Measurements from ENCODE around the gene CERS2. TPM values are rescaled to one million over a fixed set of nuclear protein-coding genes. Genes with fewer than 3 reads are reported as not detected.

The CERS2 gene
- total and polyA plus RNA-seq, 2 of the 13 experiments (the other 11 are each of a cell fraction or from before 2014, with no cell fraction given) = 269 to 298 TPM

DNA sequence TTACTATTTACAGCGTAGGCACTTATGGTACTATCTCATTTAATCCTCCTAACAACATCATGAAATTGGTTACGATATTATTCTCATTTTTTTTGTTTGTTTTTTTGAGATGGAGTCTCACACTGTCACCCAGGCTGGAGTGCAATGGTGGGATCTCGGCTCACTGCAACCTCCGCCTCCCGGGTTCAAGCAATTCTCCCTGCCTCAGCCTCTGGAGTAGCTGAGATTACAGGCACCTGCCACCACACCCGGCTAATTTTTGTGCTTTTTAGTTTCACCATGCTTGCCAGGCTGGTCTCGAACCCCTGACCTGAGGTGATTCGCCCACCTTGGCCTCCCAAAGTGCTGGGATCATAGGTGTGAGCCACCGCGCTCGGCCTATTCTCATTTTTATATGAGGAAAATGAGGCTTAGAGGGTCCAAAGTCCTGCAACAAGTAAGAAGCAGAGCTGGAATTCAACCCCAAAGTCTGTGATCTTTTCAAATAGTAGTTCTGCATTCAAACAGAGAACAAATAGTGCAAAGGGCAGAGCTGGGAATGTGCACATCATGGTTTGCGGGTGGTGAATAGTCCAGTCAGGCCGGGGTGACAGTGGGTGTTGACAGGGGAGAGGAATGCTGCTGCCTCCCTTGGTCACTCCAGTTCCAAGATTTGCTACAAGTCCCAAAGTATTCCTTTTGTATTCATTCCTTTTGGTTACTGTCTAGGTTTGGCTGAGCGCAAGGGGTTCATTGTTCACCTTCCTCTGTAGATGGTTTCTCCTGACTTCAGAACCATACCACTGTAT lies 38.2 kb upstream of the CERS2 start (continued):
- TF ChIP-seq, protein P1, sequence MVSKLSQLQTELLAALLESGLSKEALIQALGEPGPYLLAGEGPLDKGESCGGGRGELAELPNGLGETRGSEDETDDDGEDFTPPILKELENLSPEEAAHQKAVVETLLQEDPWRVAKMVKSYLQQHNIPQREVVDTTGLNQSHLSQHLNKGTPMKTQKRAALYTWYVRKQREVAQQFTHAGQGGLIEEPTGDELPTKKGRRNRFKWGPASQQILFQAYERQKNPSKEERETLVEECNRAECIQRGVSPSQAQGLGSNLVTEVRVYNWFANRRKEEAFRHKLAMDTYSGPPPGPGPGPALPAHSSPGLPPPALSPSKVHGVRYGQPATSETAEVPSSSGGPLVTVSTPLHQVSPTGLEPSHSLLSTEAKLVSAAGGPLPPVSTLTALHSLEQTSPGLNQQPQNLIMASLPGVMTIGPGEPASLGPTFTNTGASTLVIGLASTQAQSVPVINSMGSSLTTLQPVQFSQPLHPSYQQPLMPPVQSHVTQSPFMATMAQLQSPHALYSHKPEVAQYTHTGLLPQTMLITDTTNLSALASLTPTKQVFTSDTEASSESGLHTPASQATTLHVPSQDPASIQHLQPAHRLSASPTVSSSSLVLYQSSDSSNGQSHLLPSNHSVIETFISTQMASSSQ (IDR thresholded peaks at IDR 0.05; ENCODE audit: low read depth) = 0 out of 2 replicates have a peak, but pooled peaks have one; percentile 19
- TF ChIP-seq, protein P1 (CRISPR knock-in tag; IDR thresholded peaks at IDR 0.05; ENCODE audit: borderline replicate concordance) = peak; percentile 64; the same call in 1 of the 2 replicates
- TF ChIP-seq ZNF232 (CRISPR knock-in tag; IDR thresholded peaks at IDR 0.05; ENCODE audit: borderline replicate concordance) (peak; percentile 8; the same call in 1 of the 2 replicates), MXI1 (IDR thresholded peaks at IDR 0.05; ENCODE audit: borderline replicate concordance, low read depth, low read length) (peak; percentile 77; the same call in 1 of the 3 replicates), KDM1A (CRISPR knock-in tag; IDR thresholded peaks at IDR 0.05) (peak; percentile 75; the same call in 1 of the 2 replicates), ZNF136 (CRISPR knock-in tag; IDR thresholded peaks at IDR 0.05; ENCODE audit: low read depth) (peak; percentile 97), ZNF264 (CRISPR knock-in tag; IDR thresholded peaks at IDR 0.05) (peak; percentile 90), ZNF556 (CRISPR knock-in tag; IDR thresholded peaks at IDR 0.05; ENCODE audit: borderline replicate concordance) (peak; percentile 33; the same call in 1 of the 2 replicates), ZNF749 (CRISPR knock-in tag; IDR thresholded peaks at IDR 0.05; ENCODE audit: borderline replicate concordance) (no peak), GABPB1 (CRISPR knock-in tag; IDR thresholded peaks at IDR 0.05) (peak; percentile 43; the same call in 1 of the 2 replicates), TCF12 (IDR thresholded peaks at IDR 0.05) (no peak), TCF12 (CRISPR knock-in tag; IDR thresholded peaks at IDR 0.05) (peak; percentile 71; the same call in 1 of the 2 replicates), MED1 (CRISPR knock-in tag; IDR thresholded peaks at IDR 0.05) (peak; percentile 86), NCOA2 (CRISPR knock-in tag; IDR thresholded peaks at IDR 0.05) (peak; percentile 80), SP5 (CRISPR knock-in tag; IDR thresholded peaks at IDR 0.05; ENCODE audit: borderline replicate concordance, low read depth) (0 out of 2 replicates have a peak, but pooled peaks have one; percentile 14)
- TF ChIP-seq, protein P2, sequence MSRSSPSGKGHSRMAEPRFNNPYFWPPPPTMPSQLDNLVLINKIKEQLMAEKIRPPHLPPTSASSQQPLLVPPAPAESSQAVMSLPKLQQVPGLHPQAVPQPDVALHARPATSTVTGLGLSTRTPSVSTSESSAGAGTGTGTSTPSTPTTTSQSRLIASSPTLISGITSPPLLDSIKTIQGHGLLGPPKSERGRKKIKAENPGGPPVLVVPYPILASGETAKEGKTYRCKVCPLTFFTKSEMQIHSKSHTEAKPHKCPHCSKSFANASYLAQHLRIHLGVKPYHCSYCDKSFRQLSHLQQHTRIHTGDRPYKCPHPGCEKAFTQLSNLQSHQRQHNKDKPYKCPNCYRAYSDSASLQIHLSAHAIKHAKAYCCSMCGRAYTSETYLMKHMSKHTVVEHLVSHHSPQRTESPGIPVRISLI (CRISPR knock-in tag; IDR thresholded peaks at IDR 0.05; ENCODE audit: borderline replicate concordance) = 0 out of 2 replicates have a peak, but pooled peaks have one; percentile 39
- TF ChIP-seq, protein P3, sequence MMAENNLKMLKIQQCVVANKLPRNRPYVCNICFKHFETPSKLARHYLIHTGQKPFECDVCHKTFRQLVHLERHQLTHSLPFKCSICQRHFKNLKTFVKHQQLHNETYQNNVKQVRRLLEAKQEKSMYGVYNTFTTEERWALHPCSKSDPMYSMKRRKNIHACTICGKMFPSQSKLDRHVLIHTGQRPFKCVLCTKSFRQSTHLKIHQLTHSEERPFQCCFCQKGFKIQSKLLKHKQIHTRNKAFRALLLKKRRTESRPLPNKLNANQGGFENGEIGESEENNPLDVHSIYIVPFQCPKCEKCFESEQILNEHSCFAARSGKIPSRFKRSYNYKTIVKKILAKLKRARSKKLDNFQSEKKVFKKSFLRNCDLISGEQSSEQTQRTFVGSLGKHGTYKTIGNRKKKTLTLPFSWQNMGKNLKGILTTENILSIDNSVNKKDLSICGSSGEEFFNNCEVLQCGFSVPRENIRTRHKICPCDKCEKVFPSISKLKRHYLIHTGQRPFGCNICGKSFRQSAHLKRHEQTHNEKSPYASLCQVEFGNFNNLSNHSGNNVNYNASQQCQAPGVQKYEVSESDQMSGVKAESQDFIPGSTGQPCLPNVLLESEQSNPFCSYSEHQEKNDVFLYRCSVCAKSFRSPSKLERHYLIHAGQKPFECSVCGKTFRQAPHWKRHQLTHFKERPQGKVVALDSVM (CRISPR knock-in tag; IDR thresholded peaks at IDR 0.05) = peak; percentile 47; the same call in 1 of the 2 replicates
- TF ChIP-seq, protein P4, sequence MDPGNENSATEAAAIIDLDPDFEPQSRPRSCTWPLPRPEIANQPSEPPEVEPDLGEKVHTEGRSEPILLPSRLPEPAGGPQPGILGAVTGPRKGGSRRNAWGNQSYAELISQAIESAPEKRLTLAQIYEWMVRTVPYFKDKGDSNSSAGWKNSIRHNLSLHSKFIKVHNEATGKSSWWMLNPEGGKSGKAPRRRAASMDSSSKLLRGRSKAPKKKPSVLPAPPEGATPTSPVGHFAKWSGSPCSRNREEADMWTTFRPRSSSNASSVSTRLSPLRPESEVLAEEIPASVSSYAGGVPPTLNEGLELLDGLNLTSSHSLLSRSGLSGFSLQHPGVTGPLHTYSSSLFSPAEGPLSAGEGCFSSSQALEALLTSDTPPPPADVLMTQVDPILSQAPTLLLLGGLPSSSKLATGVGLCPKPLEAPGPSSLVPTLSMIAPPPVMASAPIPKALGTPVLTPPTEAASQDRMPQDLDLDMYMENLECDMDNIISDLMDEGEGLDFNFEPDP (CRISPR knock-in tag; conservative IDR thresholded peaks at IDR 0.05) = no peak
